Purkinje cell (primary cell): ENCODE data around the gene PTTG2. TPM values are rescaled to one million over a fixed set of nuclear protein-coding genes. Genes with fewer than 3 reads are reported as not detected.

Experiments
- polyA plus RNA-seq: library from polyadenylated mRNA; unstranded; fragments of >200 nt; fragmentation: Nextera tagmentation; gene quantifications from 2 replicates; pipeline ENCODE4 v1.2.1, GENCODE V29; 2014

Gene PTTG2
- not detected in 2 replicates for polyA plus RNA-seq

DNA sequence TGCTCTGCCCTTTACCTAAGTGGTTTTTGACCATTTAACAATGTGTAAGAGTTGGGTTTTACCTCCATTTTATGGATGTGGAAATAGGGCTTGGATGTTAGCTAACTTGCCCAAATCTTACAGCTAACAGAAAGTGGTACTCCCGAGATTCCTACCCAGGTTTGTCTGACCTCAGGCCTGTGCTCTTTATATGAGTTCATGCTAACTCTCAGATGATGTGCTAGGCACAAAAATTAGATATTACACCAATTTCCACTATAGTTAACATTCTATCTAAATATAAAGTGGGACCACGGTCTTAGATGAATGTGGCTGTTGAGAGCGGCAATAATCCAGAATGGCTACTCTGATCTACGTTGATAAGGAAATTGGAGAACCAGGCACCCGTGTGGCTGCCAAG, at the start of gene PTTG2:
TSS of gene PTTG2 (plus strand) at position 301 of the 400 bp plus-strand sequence. CDS start at position 338, 37 bp downstream.

Other genes with a start within 250 kb of the PTTG2 start
- gene PGM2, start 133.7 kb upstream of the PTTG2 start, polyA plus RNA-seq, result 3.5 and 5.2 TPM in 2 replicates
- gene TBC1D1, start 69.3 kb upstream of the PTTG2 start, polyA plus RNA-seq, result 15.3 and 19.8 TPM in 2 replicates